GM18517 (cell line): Measurements from ENCODE around the gene CAPZB.

ENCODE experiments used
- ATAC-seq: cut with Tn5 transposase; IDR thresholded peaks from one replicate; pipeline ENCODE4 v1.9.1; 2021; ENCODE audit warnings: mild to moderate bottlenecking, moderate library complexity; ENCODE audit not compliant: unreplicated experiment

Gene CAPZB

GRCh38 chr1:19390166-19390850, 95.0 kb downstream of the CAPZB start:
- no peak for ATAC-seq

GRCh38 chr1:19388980-19389379, 96.4 kb downstream of the CAPZB start:
- no peak for ATAC-seq

- no peak for ATAC-seq
Observed at GRCh38 chr1:19387045-19387467, 98.3 kb downstream of the CAPZB start.

- ATAC-seq = no peak
Observed at GRCh38 chr1:19385869-19386591, 99.3 kb downstream of the CAPZB start.

GRCh38 chr1:19385221-19385620, 100.1 kb downstream of the CAPZB start:
- no peak for ATAC-seq

GRCh38 chr1:19384772-19385187, 100.6 kb downstream of the CAPZB start:
- ATAC-seq = no peak

- no peak for ATAC-seq
Observed at GRCh38 chr1:19384113-19384512, 101.2 kb downstream of the CAPZB start.

- no peak for ATAC-seq
Observed at GRCh38 chr1:19382222-19382621, 103.1 kb downstream of the CAPZB start.

- ATAC-seq = no peak
Observed at GRCh38 chr1:19381261-19381660, 104.1 kb downstream of the CAPZB start.

- ATAC-seq = no peak
Observed at GRCh38 chr1:19377812-19378718, 107.3 kb downstream of the CAPZB start.

- ATAC-seq = no peak
Observed at GRCh38 chr1:19376428-19377372, 108.6 kb downstream of the CAPZB start.

- ATAC-seq = no peak
Observed at GRCh38 chr1:19375631-19376400, 109.5 kb downstream of the CAPZB start.

- no peak for ATAC-seq
Observed at GRCh38 chr1:19374926-19375325, 110.4 kb downstream of the CAPZB start.

- no peak for ATAC-seq
Observed at GRCh38 chr1:19374083-19374801, 111.1 kb downstream of the CAPZB start.

- no peak for ATAC-seq
Observed at GRCh38 chr1:19373211-19374082, 111.9 kb downstream of the CAPZB start.

GRCh38 chr1:19372602-19373001, 112.7 kb downstream of the CAPZB start:
- no peak for ATAC-seq

- no peak for ATAC-seq
Observed at GRCh38 chr1:19372136-19372514, 113.2 kb downstream of the CAPZB start.
